M059J (cell line): ENCODE data around the gene FOXP1. TPM values are rescaled to one million over a fixed set of nuclear protein-coding genes. Genes with fewer than 3 reads are reported as not detected.
A peak's percentile ranks its signal among the peaks of the same experiment; 100 is the strongest.

Source experiments
- DNase-seq: peaks from one replicate; pipeline ENCODE4 v3.0.0-alpha.2; 2012; ENCODE audit warnings: low read depth
- total RNA-seq: library from RNA; depleted of rRNA; stranded (reverse); fragments of >200 nt; shearing (Covaris generic); gene quantifications from 2 replicates; pipeline ENCODE4 v1.2.3, GENCODE V29; 2014

Gene FOXP1
- total RNA-seq, 1 experiment from 2014 or later: 19.2 TPM

DNA sequence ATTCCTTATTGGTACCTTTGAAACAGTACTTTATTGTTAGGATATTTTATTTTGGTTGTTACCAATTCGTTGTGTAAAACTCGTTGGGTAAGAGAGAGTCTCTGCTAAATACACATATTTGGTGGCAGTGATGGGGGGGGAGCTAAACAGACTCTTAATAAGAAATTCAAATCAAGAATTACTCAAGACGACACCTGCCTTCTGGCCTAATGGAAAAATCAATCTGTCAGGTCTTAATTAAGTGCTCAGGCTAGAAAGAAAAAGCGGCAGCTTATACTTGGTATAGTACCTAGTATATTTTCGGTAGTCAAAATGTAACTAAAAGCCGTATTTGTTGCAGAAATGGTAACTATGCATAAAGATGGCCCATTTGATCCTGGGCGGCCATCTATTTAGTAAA is 18.2 kb downstream of the FOXP1 start:
- DNase-seq: no peak

DNA sequence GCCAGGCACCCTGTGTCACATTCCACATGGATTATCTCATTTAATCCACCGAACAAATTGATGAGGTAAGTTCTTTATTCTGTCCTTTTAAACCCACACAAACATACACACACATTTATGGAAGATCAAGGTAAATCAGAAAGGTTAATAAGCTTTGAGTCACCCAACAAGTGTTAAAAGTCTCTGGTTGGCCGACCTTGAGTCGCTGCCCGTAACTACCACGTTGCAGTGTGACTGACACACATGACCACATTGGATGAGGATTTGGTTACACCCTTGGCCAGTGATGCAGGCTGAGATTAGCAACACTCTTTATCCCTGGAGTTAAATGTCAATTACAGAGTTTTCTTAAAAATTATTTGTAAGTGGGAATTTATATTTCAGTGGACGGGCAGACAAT is 19.2 kb downstream of the FOXP1 start:
- DNase-seq: no peak

DNA sequence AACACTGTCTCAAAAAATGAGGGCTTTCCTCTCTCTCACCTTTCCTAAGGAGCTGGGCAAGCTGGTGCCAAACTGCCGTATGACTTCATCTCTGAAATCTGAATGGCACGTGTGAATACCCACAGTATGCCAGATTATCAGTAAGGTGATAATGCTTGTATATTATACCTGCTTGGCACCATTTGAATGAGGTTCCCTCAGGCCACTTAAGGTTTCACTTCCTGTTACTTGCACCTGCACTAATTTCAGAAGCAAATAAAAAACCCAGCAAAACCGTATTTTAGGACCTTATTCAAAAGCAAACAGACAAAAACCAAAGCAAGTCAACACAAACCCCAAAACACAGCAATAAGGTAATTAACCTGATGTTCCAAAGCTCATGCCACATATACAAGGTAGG is 19.7 kb downstream of the FOXP1 start:
- no peak for DNase-seq

- no peak for DNase-seq
These were observed 20.6 kb downstream of the FOXP1 start for GRCh38 chr3:71562938-71563337.

DNA sequence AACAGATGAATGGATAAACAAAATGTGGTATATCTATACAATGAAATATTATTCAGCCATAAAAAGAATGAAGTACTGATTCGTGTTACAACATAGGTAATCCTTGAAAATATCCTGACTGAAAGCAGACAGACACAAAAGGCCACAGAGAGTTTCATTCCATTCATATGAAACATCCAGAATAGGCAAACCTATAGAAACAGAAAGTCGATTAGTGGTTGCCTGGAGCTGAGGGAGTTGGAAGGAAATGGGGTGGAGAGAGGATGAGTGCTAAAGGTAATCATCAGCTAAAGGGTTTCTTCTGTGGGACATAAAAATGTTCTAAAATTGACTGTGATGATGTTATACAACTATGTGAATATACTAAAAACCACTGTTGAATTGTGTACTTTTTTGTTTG is 22.9 kb downstream of the FOXP1 start:
- no peak for DNase-seq

GRCh38 chr3:71559578-71560162 is 23.9 kb downstream of the FOXP1 start:
- DNase-seq: no peak

DNA sequence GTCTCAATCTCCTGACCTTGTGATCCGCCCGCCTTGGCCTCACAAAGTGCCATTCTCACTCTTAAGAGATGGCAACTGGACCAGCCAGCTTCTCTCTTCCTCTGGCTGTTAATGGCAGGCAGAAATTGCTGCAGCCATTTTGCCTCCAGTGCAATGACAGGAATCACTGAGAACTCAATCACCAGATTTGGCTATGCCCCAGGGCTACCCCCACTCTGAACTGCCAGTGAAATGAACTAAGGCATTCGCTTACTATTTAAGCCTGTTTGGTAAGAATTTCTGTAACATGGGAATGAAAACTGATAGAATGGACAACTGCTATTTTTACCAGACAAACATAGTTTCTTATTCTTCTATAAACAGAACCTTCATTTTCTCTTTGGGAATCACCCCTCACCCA is 24.5 kb downstream of the FOXP1 start:
- no peak for DNase-seq

- DNase-seq: no peak
These were observed 28.9 kb downstream of the FOXP1 start for GRCh38 chr3:71554649-71555048.

DNA sequence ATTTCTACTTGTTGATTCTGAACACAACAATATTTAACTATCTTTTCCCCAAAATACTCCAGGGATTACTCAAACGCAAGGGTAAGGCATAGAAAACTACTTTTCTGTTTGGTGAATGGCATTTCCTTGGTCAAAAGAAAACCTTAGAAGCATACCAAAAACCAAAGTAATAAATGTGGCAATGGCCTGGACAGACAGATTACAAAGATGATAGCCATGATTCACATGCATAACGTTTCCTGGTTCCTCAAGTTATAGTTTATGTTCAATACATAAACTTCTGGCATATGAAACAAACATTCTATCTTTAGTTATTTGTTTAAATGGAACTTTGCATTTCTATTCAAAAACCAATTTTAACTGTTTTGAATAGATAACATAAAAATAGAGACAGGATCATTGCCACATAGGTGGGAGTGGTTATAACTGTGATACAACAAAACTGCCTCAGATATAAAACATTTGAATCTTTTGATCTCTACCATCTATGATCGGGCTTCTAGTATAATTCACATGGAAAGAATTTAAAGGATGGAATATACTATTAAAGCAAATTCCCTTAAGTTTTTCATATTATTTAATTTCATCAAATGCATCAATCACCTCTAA is 32.1 kb downstream of the FOXP1 start:
- DNase-seq: peak; percentile 54

DNA sequence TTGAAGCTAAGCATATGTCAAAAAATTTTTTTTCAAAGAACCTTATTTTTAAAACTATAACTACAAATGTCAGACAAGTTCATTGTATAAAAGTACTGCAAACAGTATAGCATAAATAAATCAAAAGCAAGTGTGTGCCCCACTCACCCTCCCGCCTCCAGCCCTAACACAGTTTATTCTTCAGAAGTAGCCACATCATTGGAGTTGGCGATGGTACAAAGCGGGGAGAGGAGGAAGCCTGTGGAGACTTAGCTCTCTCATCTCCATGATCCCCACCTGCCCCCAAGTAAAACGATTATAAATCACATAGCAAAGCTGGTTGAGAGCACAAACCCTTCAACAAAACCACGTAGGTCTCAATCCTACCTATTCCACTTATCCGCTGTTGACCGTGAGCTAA is 33.6 kb downstream of the FOXP1 start:
- no peak for DNase-seq

DNA sequence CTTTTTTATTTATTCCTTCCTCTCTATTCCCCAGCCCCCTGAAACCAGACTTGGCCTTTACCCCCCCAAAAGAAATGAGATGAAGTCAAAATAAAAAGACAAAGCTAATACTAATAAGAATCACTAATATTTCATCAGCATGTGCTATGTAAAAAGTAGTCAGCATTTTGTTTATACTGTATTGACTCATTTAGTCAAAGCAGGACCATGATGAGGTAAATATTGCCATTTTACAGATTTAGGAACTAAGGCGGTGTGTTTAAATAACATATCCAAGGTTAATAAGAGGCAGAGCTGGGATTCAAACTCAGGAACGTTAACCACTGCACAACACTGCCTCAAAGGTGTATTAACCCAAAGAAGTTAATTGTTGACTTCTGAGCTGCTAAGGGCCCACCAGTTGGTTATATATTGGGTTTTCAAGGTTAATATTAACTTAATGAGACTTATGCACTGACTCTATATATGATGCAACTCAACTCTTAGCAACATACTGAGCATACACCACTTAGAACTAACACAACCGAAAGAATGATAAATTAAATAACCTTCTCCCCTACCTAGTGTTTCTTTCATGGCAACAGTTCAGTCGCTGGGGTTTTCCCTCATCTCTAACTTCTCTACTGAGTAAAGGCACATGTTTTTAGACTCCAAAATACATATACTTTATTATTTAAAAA is 34.7 kb downstream of the FOXP1 start:
- DNase-seq: no peak

GRCh38 chr3:71547249-71548198 is 36.0 kb downstream of the FOXP1 start:
- DNase-seq: no peak

GRCh38 chr3:71546821-71547220 is 36.7 kb downstream of the FOXP1 start:
- no peak for DNase-seq

DNA sequence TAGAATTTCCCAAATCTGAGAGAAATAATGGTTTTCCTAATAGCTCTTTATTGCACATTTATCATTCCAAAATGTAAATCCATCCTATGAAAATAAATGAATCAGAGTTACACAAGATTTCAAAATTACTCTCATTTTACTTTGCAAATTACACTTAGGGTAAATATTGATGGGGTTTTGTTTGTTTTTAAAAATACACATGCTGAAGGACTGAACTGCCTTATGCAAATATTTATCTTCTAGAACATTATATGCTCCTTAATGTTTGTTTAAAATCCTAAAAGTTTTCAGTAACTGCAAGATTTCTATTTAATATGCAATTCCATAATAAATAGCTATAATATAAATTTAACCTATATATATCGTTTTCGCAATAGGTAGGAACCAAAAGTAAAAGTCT is 38.2 kb downstream of the FOXP1 start:
- DNase-seq: no peak

DNA sequence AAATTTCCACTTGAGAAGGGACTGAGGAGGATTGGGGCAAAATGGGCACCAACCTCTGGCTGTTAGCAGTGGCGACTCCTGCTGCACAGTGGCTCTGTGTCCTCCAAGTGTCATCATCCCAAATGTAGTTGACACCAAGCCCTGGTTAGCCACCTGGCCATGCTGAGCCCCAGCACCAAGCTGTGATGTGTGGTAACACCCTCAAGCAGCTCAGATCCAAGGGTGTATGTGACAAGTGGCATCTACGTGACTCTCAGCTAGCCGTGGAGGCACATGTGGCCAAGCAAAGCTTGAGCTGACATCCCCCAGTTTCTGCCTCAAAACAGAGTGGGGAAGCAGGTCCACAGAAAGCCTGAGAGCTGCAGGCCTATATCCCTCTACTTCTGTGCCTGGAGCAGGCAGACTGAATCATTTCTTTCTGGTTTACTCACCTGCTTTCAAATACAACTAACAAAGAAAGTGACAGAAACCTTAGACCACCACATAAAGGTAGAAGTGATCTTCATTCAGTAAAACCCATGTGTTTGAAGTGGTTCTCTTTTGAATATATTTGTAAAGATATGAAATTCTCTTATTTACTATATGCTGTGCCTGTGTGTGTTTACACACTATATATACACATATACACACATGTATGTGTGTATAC is 40.0 kb downstream of the FOXP1 start:
- DNase-seq: no peak

GRCh38 chr3:71542521-71543370 is 40.8 kb downstream of the FOXP1 start:
- DNase-seq: peak; percentile 77

DNA sequence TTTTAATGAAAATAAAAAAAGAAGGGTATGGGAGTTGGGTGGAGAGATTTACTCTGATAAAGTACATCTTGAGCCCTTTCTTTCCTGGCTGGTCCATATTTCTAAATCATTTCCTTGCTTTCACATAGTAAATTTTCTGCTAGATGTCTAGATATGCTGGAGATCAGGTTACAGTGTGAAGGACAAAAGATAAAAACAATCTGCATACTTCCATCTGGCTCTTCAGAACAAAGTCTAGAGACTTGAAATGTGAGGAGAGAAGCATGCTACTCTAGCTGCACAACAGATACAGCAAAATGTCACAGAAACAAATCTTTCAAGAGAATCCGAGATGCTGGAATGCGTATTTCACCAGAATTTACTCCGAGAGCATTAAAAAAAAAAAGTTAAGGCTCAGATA is 42.2 kb downstream of the FOXP1 start:
- no peak for DNase-seq

- DNase-seq: peak; percentile 94
These were observed 46.3 kb downstream of the FOXP1 start for GRCh38 chr3:71537211-71537611.

DNA sequence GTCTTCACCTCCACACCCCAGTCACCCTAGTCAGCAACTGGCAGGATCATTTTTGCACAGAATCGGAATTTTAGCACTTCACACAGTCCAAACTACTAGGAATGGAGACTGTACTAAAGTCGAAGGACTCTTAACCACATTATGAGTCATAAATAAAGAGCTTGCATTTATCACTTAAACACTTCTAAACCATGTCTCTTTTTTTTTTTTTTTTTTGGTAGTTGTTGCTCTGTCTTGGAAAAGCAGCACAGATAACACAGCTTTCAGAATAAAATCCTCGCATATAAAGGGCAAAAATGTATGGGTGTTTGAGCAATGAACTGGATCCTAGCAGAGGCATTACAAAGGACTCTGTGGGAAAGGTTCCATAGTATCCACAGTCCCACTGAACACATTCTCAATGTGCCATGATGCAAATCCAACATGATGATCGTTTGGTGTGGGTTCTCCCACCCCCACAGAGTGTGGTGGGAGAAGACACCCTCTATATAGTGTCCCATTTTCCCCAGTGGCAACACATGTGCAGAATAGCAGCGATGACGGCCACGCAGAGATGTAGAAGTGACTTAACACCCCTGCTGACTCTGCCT is 47.1 kb downstream of the FOXP1 start:
- DNase-seq: peak; percentile 72

GRCh38 chr3:71533588-71533987 is 49.9 kb downstream of the FOXP1 start:
- DNase-seq: no peak
